ENCODE results near the gene YOD1. TPM values are rescaled to one million over a fixed set of nuclear protein-coding genes. Genes with fewer than 3 reads are reported as not detected.

Gene YOD1
- total RNA-seq, 1 experiment from 2014 or later = 12.5 TPM

- H3K9me2 ChIP-seq (ENCODE audit: insufficient read depth) = no peaks in the 10 kb centered on the region
- no TSS peak for BruUV-seq (replicated peaks)
- H2AFZ ChIP-seq = peak within 1 kb of the TSS; percentile 30; the same call in 1 of the 2 replicates
- no peaks in the 10 kb centered on the region for H3K9me3 ChIP-seq (ENCODE audit: insufficient read depth, low read depth)
- CTCF ChIA-PET = interaction anchor here (0.5 to 2.2 kb wide), 15 partner anchors 8 to 578 kb away, joined by 3 to 7 read pairs (median 4); partner anchors contain the start of gene PFKFB2
- H3K79me2 ChIP-seq (ENCODE audit: low read depth) = peaks cover 22% of the 10 kb centered on the region
- H3K36me3 ChIP-seq (ENCODE audit: low read depth) = no peaks in the 10 kb centered on the region
- POLR2A ChIA-PET (ENCODE audit: unreplicated experiment) = interaction anchor here (0.5 to 2.3 kb wide), 31 partner anchors 8 to 1288 kb away, joined by 3 to 51 read pairs (median 6); partner anchors contain the start of genes DYRK3, PFKFB2 and YOD1
- DNase-seq = peak; percentile 88 to 90
- peak within 1 kb of the TSS; percentile 50 for H3K4me3 ChIP-seq
- H4K20me1 ChIP-seq (ENCODE audit: insufficient read depth) = no peaks in the 10 kb centered on the region
- no peaks in the 10 kb centered on the region for H3K27me3 ChIP-seq (ENCODE audit: insufficient read depth, low read depth)
- H3K27ac ChIP-seq = peak within 1 kb of the TSS; percentile 83
- intact Hi-C loops (cut with micrococcal nuclease; ENCODE audit: unreplicated experiment) = loop anchor here (1.0 kb wide), 1 partner anchor 19 kb away; the partner anchor contains the start of gene YOD1
- TF ChIP-seq EZH2 (IDR thresholded peaks at IDR 0.05; ENCODE audit: low read depth) = no peak
- H3F3A ChIP-seq (ENCODE audit: insufficient read depth, low read depth) = peaks cover 28% of the 10 kb centered on the region
- H3K4me1 ChIP-seq (replicated peaks; ENCODE audit: insufficient read depth) = peaks cover 80% of the 10 kb centered on the region
- peak within 1 kb of the TSS; percentile 84 for H3K4me2 ChIP-seq
These were observed 18.4 kb downstream of the YOD1 start, which contains the start of gene C1orf116 for GRCh38 chr1:207032528-207033017. C1orf116 (minus strand) TSS chr1:207032756; CDS start chr1:207027598, 5,158 bp downstream.

DNA sequence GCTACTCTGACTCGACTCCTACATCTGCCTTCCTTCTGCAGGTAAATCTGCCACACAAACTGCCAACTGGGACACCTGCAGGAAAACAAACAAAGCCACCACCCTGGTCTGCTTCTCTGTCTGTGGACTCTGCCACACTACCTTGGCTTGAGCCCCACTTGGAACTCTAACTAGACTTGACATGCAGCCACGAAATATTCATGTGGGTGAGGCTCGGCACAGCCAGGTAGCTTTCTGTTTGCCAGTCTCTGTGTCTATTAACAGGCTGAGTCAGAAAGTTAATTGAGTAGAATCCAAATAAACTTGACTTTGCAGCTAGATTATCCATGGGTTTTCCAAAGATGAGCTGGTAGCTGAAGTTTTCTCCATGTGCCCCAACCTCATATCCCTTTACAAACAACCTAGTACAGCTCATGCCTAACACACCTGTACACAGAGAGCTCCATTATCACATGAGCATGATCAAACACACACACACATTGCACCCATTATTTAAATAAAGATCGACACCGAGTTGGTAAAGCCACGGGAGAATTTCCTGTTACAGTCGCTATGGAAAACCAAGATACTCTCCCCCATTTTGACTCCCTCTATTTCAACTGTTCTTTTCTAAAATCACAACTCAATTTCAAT, 19.3 kb downstream of the YOD1 start:
- no TSS peak for BruUV-seq (replicated peaks)
- H2AFZ ChIP-seq = no peak overlapping the region; the same call in 1 of the 2 replicates
- no peaks in the 10 kb centered on the region for H3K9me2 ChIP-seq (ENCODE audit: insufficient read depth)
- peak in 1 of 2 experiments; percentile 50 for DNase-seq
- no peaks in the 10 kb centered on the region for H4K20me1 ChIP-seq (ENCODE audit: insufficient read depth)
- peaks cover 32% of the 10 kb centered on the region for H3F3A ChIP-seq (ENCODE audit: insufficient read depth, low read depth)
- peaks cover 22% of the 10 kb centered on the region for H3K79me2 ChIP-seq (ENCODE audit: low read depth)
- H3K4me2 ChIP-seq = peak overlapping the region; percentile 84
- H3K4me1 ChIP-seq (replicated peaks; ENCODE audit: insufficient read depth) = peaks cover 86% of the 10 kb centered on the region
- H3K27ac ChIP-seq = peak overlapping the region; percentile 83
- H3K4me3 ChIP-seq = peak overlapping the region; percentile 50
- ChIA-PET POLR2A (ENCODE audit: unreplicated experiment) (interaction anchor here (0.5 to 2.3 kb wide), 10 partner anchors 10 to 405 kb away, joined by 3 to 51 read pairs (median 11); partner anchors contain the start of genes PFKFB2 and YOD1), CTCF (interaction anchor here (0.8 to 1.9 kb wide), 7 partner anchors 12 to 373 kb away, joined by 3 to 6 read pairs (median 4); partner anchors contain the start of gene PFKFB2)
- H3K9me3 ChIP-seq (ENCODE audit: insufficient read depth, low read depth) = no peaks in the 10 kb centered on the region
- no peaks in the 10 kb centered on the region for H3K27me3 ChIP-seq (ENCODE audit: insufficient read depth, low read depth)
- intact Hi-C loops (cut with micrococcal nuclease; ENCODE audit: unreplicated experiment) = loop anchor here (1.0 kb wide), 2 partner anchors 20 to 29 kb away; partner anchors contain the start of gene YOD1
- TF ChIP-seq, protein P1, sequence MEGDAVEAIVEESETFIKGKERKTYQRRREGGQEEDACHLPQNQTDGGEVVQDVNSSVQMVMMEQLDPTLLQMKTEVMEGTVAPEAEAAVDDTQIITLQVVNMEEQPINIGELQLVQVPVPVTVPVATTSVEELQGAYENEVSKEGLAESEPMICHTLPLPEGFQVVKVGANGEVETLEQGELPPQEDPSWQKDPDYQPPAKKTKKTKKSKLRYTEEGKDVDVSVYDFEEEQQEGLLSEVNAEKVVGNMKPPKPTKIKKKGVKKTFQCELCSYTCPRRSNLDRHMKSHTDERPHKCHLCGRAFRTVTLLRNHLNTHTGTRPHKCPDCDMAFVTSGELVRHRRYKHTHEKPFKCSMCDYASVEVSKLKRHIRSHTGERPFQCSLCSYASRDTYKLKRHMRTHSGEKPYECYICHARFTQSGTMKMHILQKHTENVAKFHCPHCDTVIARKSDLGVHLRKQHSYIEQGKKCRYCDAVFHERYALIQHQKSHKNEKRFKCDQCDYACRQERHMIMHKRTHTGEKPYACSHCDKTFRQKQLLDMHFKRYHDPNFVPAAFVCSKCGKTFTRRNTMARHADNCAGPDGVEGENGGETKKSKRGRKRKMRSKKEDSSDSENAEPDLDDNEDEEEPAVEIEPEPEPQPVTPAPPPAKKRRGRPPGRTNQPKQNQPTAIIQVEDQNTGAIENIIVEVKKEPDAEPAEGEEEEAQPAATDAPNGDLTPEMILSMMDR (conservative IDR thresholded peaks at IDR 0.05) = no peak
- no peak for TF ChIP-seq EZH2 (IDR thresholded peaks at IDR 0.05; ENCODE audit: low read depth)
- H3K36me3 ChIP-seq (ENCODE audit: low read depth) = no peaks in the 10 kb centered on the region

DNA sequence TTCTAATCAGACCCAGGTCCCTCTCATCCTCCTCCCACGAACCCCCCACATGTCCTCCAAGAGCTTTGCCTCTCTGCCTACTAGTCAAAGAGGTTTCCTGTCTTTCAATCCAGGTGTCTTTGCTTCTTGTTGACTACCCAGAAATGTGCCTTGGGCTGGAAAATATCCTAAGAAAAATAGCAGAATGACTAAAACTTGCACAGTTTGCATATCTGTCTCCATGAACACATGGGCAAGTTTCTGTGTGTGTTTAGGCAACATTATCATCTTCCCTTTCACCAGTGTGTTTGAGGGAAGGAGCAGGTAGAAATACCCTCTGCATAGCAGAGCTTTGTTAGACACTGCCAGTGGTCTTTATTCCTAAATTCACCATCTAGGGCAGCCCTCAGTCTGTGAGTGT, 20.0 kb downstream of the YOD1 start:
- Histone ChIP-seq H3K27ac (peak overlapping the region; percentile 83), H3K36me3 (ENCODE audit: low read depth) (no peaks in the 10 kb centered on the region), H3K4me3 (peak overlapping the region; percentile 50), H3K4me2 (peak overlapping the region; percentile 84), H4K20me1 (ENCODE audit: insufficient read depth) (no peaks in the 10 kb centered on the region), H3K9me3 (ENCODE audit: insufficient read depth, low read depth) (no peaks in the 10 kb centered on the region), H2AFZ (no peak overlapping the region), H3K9me2 (ENCODE audit: insufficient read depth) (no peaks in the 10 kb centered on the region), H3K79me2 (ENCODE audit: low read depth) (peaks cover 22% of the 10 kb centered on the region), H3K27me3 (ENCODE audit: insufficient read depth, low read depth) (no peaks in the 10 kb centered on the region), H3K4me1 (replicated peaks; ENCODE audit: insufficient read depth) (peaks cover 94% of the 10 kb centered on the region), H3F3A (ENCODE audit: insufficient read depth, low read depth) (peaks cover 40% of the 10 kb centered on the region)
- intact Hi-C loops (cut with micrococcal nuclease; ENCODE audit: unreplicated experiment) = loop anchor here (1.0 kb wide), 1 partner anchor 29 kb away; no protein-coding TSS in a partner anchor
- POLR2A ChIA-PET (ENCODE audit: unreplicated experiment) = interaction anchor here (0.6 to 2.3 kb wide), 5 partner anchors 9 to 285 kb away, joined by 3 to 36 read pairs (median 4); partner anchors contain the start of gene PFKFB2
- no peak for TF ChIP-seq EZH2 (IDR thresholded peaks at IDR 0.05; ENCODE audit: low read depth)
- TF ChIP-seq, protein P1 (conservative IDR thresholded peaks at IDR 0.05) = no peak
- CTCF ChIA-PET = interaction anchor here (0.6 to 0.9 kb wide), 2 partner anchors 25 to 418 kb away, joined by 4 to 5 read pairs; no protein-coding TSS in a partner anchor
- BruUV-seq (replicated peaks) = no TSS peak
- no peak for DNase-seq

Data from PC-9 (cell line).